GM19025 (cell line): ENCODE data around the gene MDK.
"Not testable (repeated sequence)": the region's sequence is repeated elsewhere in the genome, so short reads cannot be mapped to it uniquely, and the experiment has no call there.

ENCODE experiments used
- ATAC-seq: cut with Tn5 transposase; IDR thresholded peaks from one replicate; pipeline ENCODE4 v1.9.1; 2021; ENCODE audit warnings: mild to moderate bottlenecking, low read depth, moderate library complexity; ENCODE audit not compliant: unreplicated experiment

MDK gene

DNA sequence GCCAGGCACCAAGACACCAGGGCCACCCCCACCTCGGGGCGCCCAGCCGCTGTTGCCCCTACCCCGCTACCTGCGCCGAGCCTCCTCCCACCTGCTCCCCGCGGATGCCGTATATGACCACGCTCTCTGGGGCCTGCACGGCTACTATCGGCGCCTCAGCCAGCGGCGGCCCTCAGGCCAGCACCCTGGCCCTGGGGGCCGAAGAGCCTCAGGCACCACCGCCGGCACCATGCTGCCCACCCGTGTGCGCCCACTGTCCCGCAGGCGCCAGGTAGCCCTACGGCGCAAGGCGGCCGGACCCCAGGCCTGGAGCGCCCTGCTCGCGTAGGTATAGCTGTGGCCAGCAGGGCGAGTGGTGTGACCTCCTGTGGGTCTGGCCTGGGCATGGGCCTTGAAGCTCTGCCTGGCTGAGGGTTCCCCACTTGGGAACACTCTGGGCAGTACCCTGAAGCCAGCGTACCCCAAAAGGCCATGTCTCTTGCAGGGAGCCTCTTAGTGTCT lies 14.8 kb upstream of the MDK start:
- no peak for ATAC-seq

DNA sequence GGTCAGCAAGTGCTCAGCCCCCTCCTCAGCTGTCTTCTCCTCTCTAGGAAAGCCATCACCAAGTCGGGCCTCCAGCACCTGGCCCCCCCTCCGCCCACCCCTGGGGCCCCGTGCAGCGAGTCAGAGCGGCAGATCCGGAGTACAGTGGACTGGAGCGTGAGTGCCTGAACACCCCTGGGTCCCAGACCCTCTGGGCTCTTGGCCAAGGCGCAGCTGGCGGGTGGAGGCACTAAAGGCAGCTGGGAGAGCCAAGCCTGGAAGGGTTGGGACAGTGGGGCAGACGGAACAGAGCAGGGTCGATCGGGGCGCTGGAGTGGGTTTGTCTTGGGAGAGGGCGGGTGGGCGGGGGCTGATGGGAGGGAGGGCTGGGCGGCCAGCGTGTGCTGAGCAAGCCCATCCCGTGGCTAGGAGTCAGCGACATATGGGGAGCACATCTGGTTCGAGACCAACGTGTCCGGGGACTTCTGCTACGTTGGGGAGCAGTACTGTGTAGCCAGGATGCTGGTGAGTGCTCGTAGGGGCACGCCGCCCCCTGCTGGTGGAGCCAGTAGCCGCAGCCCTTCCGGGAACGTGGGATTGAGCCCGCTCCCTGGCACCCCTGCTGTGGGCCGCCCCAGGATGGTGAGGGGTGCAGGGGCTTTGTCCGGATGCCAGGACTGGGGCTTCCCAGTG lies 14.1 kb upstream of the MDK start:
- peak; percentile 67 for ATAC-seq

- ATAC-seq: no peak
These were observed 13.6 kb upstream of the MDK start for GRCh38 chr11:46367916-46368267.

DNA sequence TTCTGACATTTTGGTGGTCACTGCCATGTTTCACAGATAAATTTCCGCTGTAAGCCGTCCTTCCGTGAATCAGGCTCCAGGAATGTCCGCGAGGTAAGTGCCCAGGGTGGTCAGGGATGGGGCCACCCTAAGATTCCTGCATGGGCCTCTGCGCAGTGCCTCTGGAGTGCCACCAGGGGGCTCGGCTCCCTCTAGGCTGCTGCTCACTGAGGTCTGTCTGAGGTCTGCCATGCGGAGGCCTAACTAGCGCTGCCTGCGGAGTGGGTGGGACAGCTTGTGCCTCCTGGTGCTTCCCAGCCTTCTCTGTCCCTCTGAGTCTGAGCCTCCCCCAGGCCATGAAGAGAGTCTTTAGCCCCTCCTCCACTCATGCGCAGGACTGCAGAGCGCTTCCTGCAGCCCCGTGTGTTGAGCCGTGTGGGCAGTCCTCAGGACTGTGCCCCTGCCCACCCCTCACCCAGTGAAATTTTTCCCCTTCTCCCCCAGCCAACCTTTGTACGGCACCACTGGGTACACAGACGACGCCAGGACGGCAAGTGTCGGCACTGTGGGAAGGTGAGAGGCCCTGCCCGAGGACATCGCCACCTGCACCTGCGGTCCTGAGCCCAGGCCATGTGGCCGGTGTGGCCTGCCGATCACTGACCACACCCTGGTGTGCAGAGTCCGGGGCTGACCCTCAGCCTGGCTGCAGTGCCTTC lies 11.9 kb upstream of the MDK start:
- no peak for ATAC-seq

DNA sequence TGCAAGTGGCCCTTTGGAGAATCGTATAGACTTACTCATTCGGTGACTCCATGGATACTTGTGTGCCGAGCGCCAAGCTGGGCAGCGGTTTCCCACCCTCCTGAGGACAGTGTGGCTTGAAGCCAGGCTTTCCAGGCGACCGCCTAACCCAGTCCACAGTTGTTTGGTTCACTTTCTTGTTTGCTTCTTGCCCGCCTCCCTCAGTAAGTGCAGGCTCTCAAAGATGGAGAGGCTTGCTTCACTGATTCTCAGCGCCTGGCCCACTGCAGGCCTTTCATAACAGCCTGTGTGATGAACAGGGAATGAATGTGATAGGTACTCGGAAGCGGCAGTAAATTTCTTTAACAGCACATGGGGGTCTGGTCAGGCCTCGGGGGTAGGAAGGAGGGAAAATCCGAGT lies 11.2 kb upstream of the MDK start:
- no peak for ATAC-seq

DNA sequence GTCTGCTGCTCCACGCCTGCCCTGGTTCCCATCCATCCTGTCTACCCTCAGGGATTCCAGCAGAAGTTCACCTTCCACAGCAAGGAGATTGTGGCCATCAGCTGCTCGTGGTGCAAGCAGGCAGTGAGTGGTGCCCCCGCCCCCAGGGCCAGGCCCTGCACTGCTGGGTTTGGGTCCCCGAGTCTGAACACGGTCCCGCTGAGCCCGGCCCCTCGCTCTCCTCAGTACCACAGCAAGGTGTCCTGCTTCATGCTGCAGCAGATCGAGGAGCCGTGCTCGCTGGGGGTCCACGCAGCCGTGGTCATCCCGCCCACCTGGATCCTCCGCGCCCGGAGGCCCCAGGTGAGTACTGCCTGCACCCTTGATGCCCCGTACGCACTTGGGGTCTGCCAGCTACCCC lies 10.2 kb upstream of the MDK start:
- not testable (repeated sequence) for ATAC-seq

DNA sequence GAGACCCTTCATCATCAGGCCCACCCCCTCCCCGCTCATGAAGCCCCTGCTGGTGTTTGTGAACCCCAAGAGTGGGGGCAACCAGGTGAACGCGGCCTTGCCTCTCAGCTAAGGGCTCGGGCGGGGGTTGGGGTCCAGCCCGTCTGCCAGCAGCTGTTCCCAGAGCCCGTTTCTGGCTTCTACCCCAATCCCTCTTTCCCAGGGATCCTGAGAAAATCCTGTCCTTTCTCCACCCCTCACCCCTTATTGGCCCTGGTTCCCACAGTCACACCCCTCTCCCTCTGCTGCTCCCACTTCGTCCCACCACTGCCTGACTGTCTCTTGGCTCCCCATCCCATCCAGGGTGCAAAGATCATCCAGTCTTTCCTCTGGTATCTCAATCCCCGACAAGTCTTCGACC lies 9.4 kb upstream of the MDK start:
- no peak for ATAC-seq

- ATAC-seq: not testable (repeated sequence)
These were observed 9.0 kb upstream of the MDK start for GRCh38 chr11:46372501-46372900.

GRCh38 chr11:46373787-46374740 lies 7.4 kb upstream of the MDK start:
- no peak for ATAC-seq

DNA sequence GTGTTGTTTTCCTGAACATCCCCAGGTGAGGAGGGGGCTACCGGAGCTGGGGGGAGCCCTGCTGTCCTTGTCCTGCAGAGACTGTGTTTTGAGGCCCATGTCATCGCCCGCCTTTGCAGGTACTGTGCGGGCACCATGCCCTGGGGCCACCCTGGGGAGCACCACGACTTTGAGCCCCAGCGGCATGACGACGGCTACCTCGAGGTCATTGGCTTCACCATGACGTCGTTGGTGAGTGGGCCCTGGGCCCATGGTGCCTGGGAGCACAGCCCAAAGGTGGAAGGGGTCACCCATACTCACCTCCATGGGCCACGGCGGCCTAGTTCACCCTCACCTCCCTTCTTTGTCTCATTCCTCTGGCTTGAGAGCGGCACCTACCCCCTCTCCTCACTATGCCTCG lies 6.7 kb upstream of the MDK start:
- no peak for ATAC-seq

DNA sequence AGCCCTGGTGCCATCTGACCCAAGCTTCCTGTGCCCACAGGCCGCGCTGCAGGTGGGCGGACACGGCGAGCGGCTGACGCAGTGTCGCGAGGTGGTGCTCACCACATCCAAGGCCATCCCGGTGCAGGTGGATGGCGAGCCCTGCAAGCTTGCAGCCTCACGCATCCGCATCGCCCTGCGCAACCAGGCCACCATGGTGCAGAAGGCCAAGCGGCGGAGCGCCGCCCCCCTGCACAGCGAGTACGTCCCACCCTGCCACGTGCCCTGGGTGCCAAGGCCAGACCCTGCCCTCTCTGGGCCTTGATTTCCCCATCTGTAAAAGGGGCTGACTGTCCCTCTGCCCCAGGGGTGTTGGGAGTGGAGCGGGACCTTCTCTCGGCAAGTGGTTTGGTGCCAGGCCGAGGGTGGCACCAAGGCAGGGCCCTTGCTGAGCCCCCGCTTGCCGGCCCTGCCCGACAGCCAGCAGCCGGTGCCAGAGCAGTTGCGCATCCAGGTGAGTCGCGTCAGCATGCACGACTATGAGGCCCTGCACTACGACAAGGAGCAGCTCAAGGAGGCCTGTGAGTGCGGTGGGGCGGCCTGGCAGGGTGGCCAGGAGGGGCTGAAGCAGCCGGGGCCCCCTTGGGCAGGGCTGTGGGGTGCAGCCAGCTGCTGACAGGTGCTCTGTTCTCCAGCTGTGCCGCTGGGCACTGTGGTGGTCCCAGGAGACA lies 5.9 kb upstream of the MDK start:
- ATAC-seq: no peak

DNA sequence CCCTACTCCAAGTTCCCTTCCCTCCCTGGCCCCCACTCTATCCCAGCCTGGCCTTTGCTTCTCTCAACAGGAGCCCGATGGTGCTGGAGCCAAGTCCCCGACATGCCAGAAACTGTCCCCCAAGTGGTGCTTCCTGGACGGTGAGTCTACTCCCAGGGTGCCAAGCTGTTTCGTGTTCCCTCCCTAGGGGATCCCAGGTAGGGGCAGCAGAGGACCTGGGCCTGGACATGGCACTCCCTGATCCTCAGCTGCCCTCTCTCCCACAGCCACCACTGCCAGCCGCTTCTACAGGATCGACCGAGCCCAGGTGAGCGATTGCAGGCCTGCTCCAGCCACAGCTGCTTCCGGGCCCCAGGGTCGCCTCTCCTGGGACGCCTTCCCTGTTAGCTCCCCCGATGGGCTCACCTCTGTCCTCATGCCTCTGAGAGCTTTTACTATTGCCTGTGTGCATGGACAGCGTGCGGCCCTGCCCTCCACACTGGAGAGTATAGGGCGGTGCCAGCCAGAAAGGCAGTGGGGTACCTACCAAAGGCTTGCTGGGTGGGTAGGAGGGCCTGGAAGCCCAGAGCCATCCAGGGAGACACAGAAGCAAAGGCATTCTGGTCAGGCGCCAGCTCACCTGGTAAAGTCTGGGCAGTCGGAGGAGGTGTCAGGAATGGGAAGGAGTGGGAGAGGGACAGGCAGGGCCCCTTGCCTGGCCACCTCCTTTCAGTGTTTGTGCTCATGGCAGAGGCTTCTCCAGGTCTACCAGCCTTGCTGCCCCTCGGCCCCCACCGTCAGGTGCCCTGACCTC lies 5.0 kb upstream of the MDK start:
- ATAC-seq: no peak

DNA sequence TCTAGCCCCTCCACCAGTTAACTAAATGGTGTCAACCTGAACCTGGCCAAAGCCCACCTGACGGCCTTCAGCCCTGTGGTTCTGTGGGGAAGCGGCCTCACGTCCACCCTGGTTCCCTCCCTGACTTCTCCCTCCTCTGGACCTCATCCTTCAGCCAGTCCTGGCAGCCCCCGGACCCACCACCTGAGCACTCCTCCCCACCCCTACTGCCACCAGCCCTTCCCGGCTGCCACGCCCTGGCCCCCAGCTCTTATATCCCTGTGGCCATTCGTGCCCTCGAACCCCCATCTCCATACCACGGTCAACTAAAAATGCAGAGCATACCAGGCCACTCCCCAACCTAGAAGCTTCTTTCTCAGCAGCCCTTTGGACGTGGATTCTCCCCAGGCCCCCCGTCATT lies 4.2 kb upstream of the MDK start:
- ATAC-seq: no peak

GRCh38 chr11:46377831-46378230 lies 3.6 kb upstream of the MDK start:
- no peak for ATAC-seq

GRCh38 chr11:46378296-46378695 lies 3.2 kb upstream of the MDK start:
- ATAC-seq: no peak

DNA sequence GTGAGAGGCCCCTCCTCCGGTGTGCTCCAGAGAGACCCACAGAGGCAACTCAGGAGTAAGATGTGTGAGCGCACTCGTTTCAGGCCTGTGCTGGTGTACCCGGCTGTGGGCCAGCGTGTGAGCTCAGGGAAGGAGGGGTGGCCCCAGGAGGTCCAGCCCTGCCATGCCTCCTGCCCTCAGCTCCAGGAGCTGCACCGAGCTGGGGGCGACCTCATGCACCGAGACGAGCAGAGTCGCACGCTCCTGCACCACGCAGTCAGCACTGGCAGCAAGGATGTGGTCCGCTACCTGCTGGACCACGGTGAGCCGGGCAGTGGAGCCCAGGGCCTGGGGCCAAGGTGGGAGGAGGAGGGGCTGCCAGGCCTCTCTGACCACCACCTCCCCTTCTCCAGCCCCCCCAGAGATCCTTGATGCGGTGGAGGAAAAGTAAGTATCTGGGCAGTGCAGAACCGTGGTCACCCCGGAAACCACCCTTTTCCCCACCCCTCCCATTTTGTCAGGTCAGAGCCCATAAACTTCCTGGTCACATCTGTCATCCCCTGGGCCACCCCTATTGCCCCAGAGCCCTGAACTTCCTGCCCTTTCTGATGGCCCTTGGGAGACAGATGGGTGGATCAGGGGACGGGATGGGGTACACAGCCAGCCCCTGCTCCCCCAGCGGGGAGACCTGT lies 2.5 kb upstream of the MDK start:
- ATAC-seq: no peak

DNA sequence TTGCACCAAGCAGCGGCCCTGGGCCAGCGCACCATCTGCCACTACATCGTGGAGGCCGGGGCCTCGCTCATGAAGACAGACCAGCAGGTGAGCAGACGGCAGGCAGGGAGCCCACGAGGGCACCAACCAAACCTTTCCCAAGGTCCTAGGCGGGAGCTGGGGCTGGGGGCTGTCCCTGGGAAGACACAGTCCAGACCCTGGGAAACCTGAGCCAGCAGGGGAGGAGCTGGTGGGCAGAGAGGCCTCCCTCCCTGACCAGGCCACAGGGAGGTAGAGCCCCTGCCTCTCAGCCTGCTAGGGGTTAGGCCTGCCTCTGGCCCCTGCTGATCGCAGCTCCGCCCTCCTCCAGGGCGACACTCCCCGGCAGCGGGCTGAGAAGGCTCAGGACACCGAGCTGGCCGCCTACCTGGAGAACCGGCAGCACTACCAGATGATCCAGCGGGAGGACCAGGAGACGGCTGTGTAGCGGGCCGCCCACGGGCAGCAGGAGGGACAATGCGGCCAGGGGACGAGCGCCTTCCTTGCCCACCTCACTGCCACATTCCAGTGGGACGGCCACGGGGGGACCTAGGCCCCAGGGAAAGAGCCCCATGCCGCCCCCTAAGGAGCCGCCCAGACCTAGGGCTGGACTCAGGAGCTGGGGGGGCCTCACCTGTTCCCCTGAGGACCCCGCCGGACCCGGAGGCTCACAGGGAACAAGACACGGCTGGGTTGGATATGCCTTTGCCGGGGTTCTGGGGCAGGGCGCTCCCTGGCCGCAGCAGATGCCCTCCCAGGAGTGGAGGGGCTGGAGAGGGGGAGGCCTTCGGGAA lies 1.8 kb upstream of the MDK start:
- ATAC-seq: not testable (repeated sequence)

DNA sequence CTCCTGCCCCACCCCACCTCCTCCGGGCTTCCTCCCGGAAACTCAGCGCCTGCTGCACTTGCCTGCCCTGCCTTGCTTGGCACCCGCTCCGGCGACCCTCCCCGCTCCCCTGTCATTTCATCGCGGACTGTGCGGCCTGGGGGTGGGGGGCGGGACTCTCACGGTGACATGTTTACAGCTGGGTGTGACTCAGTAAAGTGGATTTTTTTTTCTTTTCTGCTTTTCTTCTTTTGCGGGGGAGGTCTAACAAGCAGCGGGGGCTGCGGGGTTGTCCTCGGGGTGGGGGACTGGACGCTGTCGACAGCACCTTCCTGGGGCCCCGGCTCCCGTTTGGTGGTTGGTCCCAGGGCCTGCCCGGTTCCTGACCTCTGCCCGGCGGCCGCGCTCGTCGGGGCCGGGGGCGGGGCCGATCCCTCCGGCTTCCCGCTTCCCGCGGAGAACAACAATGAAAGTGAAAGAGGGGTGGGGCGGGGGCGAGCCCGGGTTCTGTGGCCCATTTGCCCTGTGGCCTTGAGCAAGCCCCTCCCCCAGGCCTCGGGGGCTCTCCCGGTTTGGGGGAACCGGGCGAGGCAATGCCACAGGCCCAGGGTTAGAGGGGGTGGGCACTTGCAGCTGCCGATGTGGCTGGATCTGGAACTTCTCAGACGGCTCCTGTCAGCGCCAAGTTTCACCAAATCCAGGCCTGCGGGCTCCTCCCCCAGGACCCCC lies 975 bp upstream of the MDK start:
- ATAC-seq: no peak
